GM23248 (cell line): Measurements from ENCODE around the gene PTGS2. TPM values are rescaled to one million over a fixed set of nuclear protein-coding genes. Genes with fewer than 3 reads are reported as not detected.
A peak's percentile ranks its signal among the peaks of the same experiment; 100 is the strongest.

ENCODE experiments used
- DNase-seq: peaks from one replicate; pipeline ENCODE4 v3.0.0-alpha.2; 2015
- H2AFZ ChIP-seq: fragments of 200-600 bp; sonication (generic); 2 replicates; pipeline ENCODE4 v1.6.1; 2016; ENCODE audit warnings: antibody characterized with exemption
- H3F3A ChIP-seq: fragments of 200-600 bp; sonication (generic); 2 replicates; pipeline ENCODE4 v1.6.1; 2016; ENCODE audit warnings: mild to moderate bottlenecking, antibody characterized with exemption, mixed run types; ENCODE audit not compliant: insufficient read depth
- H3K27ac ChIP-seq: fragments of 200-600 bp; sonication (generic); 2 replicates; pipeline ENCODE4 v1.5.1; 2016; ENCODE audit warnings: mild to moderate bottlenecking
- H3K27me3 ChIP-seq: fragments of 200-600 bp; sonication (generic); replicated peaks from 2 replicates; pipeline ENCODE4 v1.6.1; 2016; ENCODE audit warnings: mild to moderate bottlenecking; ENCODE audit not compliant: insufficient read depth
- H3K36me3 ChIP-seq: fragments of 200-600 bp; sonication (generic); 2 replicates; pipeline ENCODE4 v1.6.1; 2016; ENCODE audit warnings: low read depth, mild to moderate bottlenecking
- H3K4me1 ChIP-seq: fragments of 200-600 bp; sonication (generic); 2 replicates; pipeline ENCODE4 v1.6.1; 2016; ENCODE audit warnings: mild to moderate bottlenecking; ENCODE audit not compliant: insufficient read depth
- H3K4me2 ChIP-seq: fragments of 200-600 bp; sonication (generic); one replicate; pipeline ENCODE4 v1.6.1; 2016; ENCODE audit warnings: mild to moderate bottlenecking; ENCODE audit not compliant: unreplicated experiment
- H3K4me3 ChIP-seq: fragments of 200-600 bp; sonication (generic); 2 replicates; pipeline ENCODE4 v1.5.1; 2016; ENCODE audit warnings: mild to moderate bottlenecking
- H3K79me2 ChIP-seq: fragments of 200-600 bp; sonication (generic); 2 replicates; pipeline ENCODE4 v1.6.1; 2016; ENCODE audit warnings: mild to moderate bottlenecking; ENCODE audit not compliant: insufficient read depth
- H3K9ac ChIP-seq: fragments of 200-600 bp; sonication (generic); 2 replicates; pipeline ENCODE4 v1.6.1; 2016; ENCODE audit warnings: mild to moderate bottlenecking
- H3K9me2 ChIP-seq: fragments of 200-600 bp; sonication (generic); 2 replicates; pipeline ENCODE4 v1.6.1; 2016; ENCODE audit warnings: mixed run types, mild to moderate bottlenecking, moderate library complexity; ENCODE audit not compliant: insufficient read depth
- H3K9me3 ChIP-seq: fragments of 200-600 bp; sonication (generic); one replicate; pipeline ENCODE4 v1.6.1; 2017; ENCODE audit warnings: low read depth
- H4K20me1 ChIP-seq: fragments of 200-600 bp; sonication (generic); 2 replicates; pipeline ENCODE4 v1.6.0; 2016; ENCODE audit not compliant: insufficient read depth
- EZH2 ChIP-seq: fragments of 200-600 bp; sonication (generic); IDR thresholded peaks from 2 replicates; pipeline ENCODE4 v1.6.1; 2018; ENCODE audit warnings: antibody characterized with exemption, mild to moderate bottlenecking; ENCODE audit not compliant: insufficient read depth, poor library complexity, severe bottlenecking
- EZH2phosphoT487 ChIP-seq: fragments of 200-600 bp; sonication (generic); IDR thresholded peaks from 2 replicates; pipeline ENCODE4 v1.6.1; 2018; ENCODE audit warnings: antibody characterized with exemption, moderate library complexity, mild to moderate bottlenecking, low read depth; ENCODE audit not compliant: insufficient read depth
- WGBS, 2 experiments: methylation state at CpG; one replicate each; pipeline ENCODE4 v1.1.6; 2015 to 2017; ENCODE audit warnings: low lambda C conversion rate in 2 of 2, low coverage in 1 of 2; ENCODE audit errors: missing lambda C conversion rate in 2 of 2; 5-methylcytosine and 5-hydroxymethylcytosine counted together
- in situ Hi-C: fragments of 300-500 bp; cut with MboI; formaldehyde crosslinking; loops from 2 replicates; pipeline ENCODE4 v1.15.0; 2020
- polyA plus RNA-seq: library from polyadenylated mRNA; unstranded; fragments of >200 nt; fragmentation: Nextera tagmentation; extraction: Ambion mirVana; gene quantifications from 2 replicates; pipeline ENCODE4 v1.2.1, GENCODE V29; 2016
- total RNA-seq: library from RNA; depleted of rRNA; stranded (reverse); fragments of >200 nt; shearing (Covaris generic); gene quantifications from 2 replicates; pipeline ENCODE4 v1.2.3, GENCODE V29; 2014

The PTGS2 gene
- total and polyA plus RNA-seq, 2 experiments from 2014 or later = 50.8 to 69.3 TPM

DNA sequence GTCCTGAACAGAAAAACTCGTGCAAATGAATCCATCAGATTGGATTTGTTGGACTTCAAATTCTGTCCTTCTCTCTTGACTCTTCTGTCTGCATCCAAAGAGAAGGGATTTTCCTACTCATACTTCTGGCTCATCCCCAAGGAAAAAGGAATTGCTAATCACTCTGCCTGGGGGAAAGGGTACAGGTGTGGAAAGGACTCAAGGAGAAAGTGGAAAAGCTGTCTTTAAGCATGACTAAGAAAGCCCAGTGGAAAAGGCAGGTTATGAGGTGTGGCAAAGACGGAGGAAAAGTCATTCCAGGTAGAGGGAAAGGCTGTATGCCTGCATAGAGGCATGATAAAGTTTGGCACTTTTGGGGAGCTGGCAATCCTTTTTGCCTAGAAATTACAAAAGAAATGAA, 43.4 kb downstream of the PTGS2 start:
- no peak for DNase-seq
- no peaks in the 10 kb centered on the region for H3K9me2 ChIP-seq
- no peak overlapping the region for H3K9ac ChIP-seq
- no peaks in the 10 kb centered on the region for H3K4me1 ChIP-seq
- H3K36me3 ChIP-seq = no peaks in the 10 kb centered on the region
- no peaks in the 10 kb centered on the region for H4K20me1 ChIP-seq
- no peak overlapping the region for H3K4me3 ChIP-seq
- no peaks in the 10 kb centered on the region for H3F3A ChIP-seq
- no peaks in the 10 kb centered on the region for H3K9me3 ChIP-seq
- no peak overlapping the region for H3K4me2 ChIP-seq
- H3K27ac ChIP-seq = no peak overlapping the region
- H3K79me2 ChIP-seq = no peaks in the 10 kb centered on the region
- TF ChIP-seq EZH2 (no peak), EZH2phosphoT487 (no peak)
- H2AFZ ChIP-seq = no peak overlapping the region
- 86 to 89% methylated on average over 2 of the region's 2 CpGs for WGBS, 2 experiments
- in situ Hi-C loops = no loop called here
- no peaks in the 10 kb centered on the region for H3K27me3 ChIP-seq

DNA sequence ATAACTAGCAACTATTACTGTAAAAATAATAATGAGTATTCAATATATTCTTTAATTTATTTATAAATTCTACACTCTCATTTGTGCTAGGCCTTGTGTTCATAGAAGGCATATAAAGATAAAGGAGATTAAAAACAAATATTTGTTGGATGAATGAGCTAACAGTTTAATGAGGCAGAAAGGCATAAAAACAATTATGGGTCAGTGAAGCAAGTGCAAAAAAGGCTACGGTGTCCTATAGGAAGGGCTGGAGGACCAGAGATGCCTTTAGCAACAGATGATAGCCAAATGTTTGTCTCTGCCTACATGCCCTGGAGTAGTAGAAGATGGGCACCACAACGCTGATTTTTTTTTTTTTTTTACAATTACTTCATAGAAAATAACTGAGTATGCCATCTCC, 45.7 kb downstream of the PTGS2 start:
- Histone ChIP-seq H3K9me3 (no peaks in the 10 kb centered on the region), H3K9me2 (no peaks in the 10 kb centered on the region), H3F3A (no peaks in the 10 kb centered on the region), H3K27me3 (no peaks in the 10 kb centered on the region), H4K20me1 (no peaks in the 10 kb centered on the region), H3K36me3 (no peaks in the 10 kb centered on the region), H3K4me1 (peaks cover 2% of the 10 kb centered on the region; the same call in 1 of the 2 replicates), H3K79me2 (no peaks in the 10 kb centered on the region), H3K27ac (no peak overlapping the region), H3K9ac (no peak overlapping the region), H3K4me3 (no peak overlapping the region), H3K4me2 (no peak overlapping the region), H2AFZ (no peak overlapping the region)
- no peak for DNase-seq
- WGBS, 2 experiments = 70 to 81% methylated on average over 2 of the region's 2 CpGs
- TF ChIP-seq EZH2phosphoT487 (no peak), EZH2 (no peak)
- in situ Hi-C loops = no loop called here

DNA sequence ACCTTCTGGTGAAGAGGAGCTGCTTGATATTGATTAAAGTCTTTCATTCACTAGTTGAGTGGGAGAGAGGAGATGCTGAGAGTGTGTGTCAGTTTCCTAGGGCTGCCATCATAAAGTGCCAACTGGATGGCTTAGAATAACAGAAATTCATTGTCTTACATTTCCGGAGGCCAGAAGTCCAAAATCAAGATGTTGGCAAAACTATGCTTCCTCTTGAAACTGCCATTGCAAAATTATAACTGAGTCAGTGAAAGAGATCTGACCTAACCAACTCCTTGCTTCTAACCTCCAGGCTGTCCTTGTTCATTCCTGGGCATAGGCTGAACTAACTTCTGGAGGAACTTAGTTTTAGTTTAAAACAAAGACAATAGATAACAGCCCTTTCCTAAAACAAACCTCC, 47.1 kb downstream of the PTGS2 start:
- Histone ChIP-seq H3K79me2 (no peaks in the 10 kb centered on the region), H3K27ac (no peak overlapping the region), H3K36me3 (no peaks in the 10 kb centered on the region), H3K27me3 (no peaks in the 10 kb centered on the region), H3K9me2 (no peaks in the 10 kb centered on the region), H3K4me3 (no peak overlapping the region), H3K4me1 (peaks cover 9% of the 10 kb centered on the region; the same call in 1 of the 2 replicates), H2AFZ (no peak overlapping the region), H3K9me3 (no peaks in the 10 kb centered on the region), H3K9ac (no peak overlapping the region), H3K4me2 (no peak overlapping the region), H3F3A (no peaks in the 10 kb centered on the region), H4K20me1 (no peaks in the 10 kb centered on the region)
- TF ChIP-seq EZH2 = no peak
- no peak for TF ChIP-seq EZH2phosphoT487
- 90 to 95% methylated on average over 1 of the region's 1 CpG for whole genome bisulfite sequencing, 2 experiments
- DNase-seq = no peak
- in situ Hi-C loops = no loop called here

GRCh38 chr1:186629341-186629740, 50.9 kb downstream of the PTGS2 start:
- Histone ChIP-seq H3K9ac (no peak overlapping the region), H3F3A (no peaks in the 10 kb centered on the region), H3K4me3 (no peak overlapping the region), H3K9me2 (no peaks in the 10 kb centered on the region), H4K20me1 (no peaks in the 10 kb centered on the region), H3K27me3 (no peaks in the 10 kb centered on the region), H3K27ac (no peak overlapping the region), H3K4me1 (peaks cover 9% of the 10 kb centered on the region; the same call in 1 of the 2 replicates), H3K36me3 (no peaks in the 10 kb centered on the region), H3K79me2 (no peaks in the 10 kb centered on the region), H3K9me3 (no peaks in the 10 kb centered on the region), H3K4me2 (no peak overlapping the region), H2AFZ (no peak overlapping the region)
- peak; percentile 75 for DNase-seq
- TF ChIP-seq EZH2 = no peak
- WGBS, 2 experiments = 95 to 96% methylated on average over 1 of the region's 1 CpG
- in situ Hi-C loops = no loop called here

- Histone ChIP-seq H3K36me3 (no peaks in the 10 kb centered on the region), H3K27ac (no peak overlapping the region), H3K4me3 (no peak overlapping the region), H3K79me2 (no peaks in the 10 kb centered on the region), H4K20me1 (no peaks in the 10 kb centered on the region), H3K4me1 (peaks cover 9% of the 10 kb centered on the region; the same call in 1 of the 2 replicates), H3K9me2 (no peaks in the 10 kb centered on the region), H3K9me3 (no peaks in the 10 kb centered on the region), H3K4me2 (no peak overlapping the region), H3K9ac (no peak overlapping the region), H2AFZ (no peak overlapping the region), H3K27me3 (no peaks in the 10 kb centered on the region), H3F3A (no peaks in the 10 kb centered on the region)
- no peak for DNase-seq
- TF ChIP-seq EZH2phosphoT487 = no peak
- no peak for TF ChIP-seq EZH2
- in situ Hi-C loops = no loop called here
Measured at GRCh38 chr1:186628910-186629309, 51.3 kb downstream of the PTGS2 start.
